ENCODE data around the gene HAAO. TPM values are rescaled to one million over a fixed set of nuclear protein-coding genes. Genes with fewer than 3 reads are reported as not detected.

Gene HAAO
- polyA plus RNA-seq, 3 donors = 42.6 to 53.6 (median 49.0) TPM

DNA sequence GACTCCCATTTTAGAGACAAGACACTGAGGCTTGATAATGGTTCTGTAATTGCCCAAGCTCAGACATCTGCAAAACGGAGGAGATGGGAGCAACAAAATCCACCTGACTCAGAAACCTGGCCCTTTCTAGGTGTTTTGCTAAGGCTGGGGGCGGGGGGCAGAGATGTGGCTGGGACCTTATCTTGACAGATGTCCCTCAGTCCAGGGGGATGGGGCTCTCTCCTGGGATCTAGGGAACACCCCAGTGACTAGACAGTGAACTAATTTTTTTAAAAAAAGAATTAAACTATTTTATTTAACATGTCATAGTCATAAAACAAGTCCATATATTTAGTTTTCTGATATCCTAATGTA is 32.0 kb upstream of the HAAO start:
- no peak for DNase-seq

DNA sequence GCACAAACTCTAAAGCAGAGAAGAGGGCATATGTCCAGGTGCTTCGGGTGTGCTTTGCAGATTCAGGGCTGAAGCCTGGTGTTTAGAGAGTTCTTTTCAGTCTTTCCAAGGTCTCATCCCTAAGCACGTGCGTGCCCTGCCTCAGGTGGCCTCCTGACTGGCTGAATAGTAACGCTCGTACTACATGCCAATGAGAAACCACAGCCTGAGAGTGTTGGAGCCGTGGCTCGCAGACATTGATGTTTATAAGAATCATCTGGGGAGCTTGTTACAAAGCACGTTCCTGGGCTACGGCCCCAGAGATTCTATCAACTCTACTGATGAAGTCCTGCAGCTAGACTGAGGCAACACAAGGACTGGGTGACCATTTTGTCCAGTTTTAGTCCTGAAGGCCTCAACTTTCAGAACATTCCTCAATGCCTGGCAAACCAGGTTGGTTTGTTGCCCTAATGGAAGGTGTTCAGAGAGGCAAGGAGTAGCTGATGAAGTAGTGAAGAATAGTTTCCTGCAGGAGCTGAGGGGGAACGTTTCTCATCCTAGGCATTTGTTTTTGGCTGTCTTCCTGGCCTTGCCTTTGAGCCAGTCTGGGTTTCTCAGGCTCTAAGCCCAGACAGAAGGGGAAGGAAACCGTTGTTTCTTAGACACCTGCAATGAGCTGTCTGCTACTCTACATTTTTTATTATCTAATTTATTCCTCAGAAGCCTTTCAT is 31.5 kb upstream of the HAAO start:
- DNase-seq = no peak

DNA sequence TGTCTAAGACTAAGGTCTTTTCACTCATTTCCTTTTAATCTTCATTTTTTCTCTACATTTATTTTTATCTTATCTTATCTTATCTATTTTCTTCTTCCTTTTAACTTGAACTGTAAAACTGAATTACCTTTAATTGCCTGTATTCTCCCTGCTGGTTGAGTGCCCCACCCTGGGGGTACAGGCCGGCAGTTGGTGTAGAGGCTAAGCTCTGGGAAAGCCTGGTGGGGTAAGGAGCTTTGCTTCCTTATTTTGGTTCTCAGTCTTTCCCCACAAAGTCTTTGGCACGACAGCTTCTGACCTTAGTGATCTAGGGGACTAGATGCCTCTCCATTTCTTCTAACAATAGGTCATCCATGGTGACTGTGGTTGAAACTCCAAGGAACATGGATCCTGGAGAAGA is 26.8 kb upstream of the HAAO start:
- no peak for DNase-seq

DNA sequence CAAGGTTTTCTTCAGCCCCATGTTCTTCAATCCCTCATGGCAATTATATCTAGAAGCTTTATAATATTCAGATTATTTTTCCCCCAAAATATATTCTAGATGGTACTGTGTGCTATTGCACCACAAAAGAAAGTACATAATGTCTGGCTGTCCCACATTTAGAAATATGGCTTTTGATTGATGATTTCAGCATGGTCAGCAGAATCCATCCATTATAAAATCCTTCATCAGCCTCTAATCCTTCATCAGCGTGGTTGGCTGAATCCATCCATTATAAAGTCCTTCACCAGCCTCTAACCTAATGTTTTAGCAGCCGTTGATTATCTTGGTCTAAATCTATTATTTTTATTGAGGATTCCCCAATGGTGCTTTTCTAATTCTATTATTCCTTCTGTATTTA is 23.3 kb upstream of the HAAO start:
- DNase-seq = no peak

DNA sequence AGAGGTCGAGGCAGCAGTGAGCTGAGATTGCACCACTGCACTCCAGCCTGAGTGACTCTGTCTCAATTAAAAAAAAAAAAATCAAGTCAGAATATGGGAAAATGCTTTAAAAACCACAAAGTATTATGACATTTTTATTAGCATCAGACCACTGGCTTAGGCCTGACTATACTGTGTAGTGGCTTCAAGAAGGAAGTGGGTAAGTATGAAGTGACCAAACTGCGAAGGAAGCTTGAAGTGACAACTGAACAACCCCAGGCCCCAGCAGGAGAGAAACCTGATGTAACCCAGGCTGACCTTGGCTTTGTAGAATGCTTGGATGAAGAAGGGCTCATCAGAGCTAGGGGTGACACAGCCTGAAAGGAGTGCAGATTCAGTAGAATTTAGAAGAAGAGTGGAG is 21.4 kb upstream of the HAAO start:
- DNase-seq = no peak

DNA sequence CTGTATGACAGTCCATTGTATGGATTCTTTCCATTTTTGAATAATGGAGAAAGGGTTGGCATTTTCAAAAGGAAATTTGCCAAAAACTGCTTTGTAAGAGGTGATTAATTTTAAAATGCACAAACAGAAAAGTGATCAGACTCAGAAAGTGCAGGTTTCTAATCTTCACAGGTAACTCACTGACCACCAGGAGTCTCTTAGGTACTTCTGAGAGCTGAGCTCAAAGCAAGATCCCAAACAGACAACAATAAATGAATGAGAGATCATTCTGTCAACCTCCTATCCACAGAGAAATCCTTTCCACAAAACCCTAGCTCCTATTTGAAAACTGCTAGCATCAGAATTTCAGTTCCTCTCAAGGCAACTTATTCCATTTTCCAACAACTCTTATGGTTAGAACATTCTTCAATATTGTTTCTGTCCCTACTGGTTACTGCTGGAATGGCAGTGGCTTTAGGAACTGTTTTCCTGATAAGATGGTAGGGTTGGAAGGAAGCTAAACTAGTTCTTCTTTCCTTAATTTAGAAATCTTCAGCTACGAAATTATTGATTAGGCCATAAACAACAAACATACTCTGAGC is 20.6 kb upstream of the HAAO start:
- no peak for DNase-seq

DNA sequence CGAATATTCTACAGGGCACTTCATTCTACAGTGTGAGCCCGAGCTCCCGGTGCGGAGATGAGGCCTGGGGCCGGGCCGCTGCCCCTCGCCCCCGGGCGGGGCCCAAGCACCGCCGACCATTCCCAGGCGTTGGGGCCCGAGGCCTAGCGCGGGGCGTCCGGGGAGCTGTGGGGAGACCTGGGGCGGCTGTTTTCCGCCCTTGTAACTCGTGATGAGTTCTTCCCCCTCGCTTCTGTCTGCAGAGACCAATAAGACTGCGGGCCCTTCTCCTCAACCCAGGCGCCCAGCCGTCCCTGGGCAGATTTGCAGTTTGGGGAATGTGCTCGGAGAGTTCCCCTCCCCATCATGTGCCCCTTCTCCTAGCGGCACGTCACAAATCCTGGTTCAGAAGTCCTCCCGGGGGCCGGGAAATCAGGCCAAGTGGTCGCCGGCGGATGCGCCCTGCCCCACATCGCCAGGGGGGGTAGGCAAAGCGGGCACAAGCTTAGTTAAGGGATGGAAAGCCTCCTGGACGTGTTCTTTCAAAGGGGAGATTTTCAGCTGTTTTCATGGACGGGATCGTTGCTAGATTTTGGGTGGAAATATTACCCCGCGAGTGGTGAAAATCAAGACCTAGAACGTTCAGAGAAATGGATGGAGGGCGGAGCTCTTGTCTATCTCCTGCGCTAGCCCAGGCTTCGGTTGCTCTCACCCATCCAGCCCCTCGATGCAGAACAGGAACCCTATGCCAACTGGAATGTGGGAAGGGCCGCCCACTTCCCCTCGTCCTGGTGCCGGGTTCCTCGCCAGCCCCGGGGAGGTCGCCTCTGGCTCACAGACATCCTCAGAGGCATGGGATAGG is 18.8 kb upstream of the HAAO start:
- no peak for DNase-seq

DNA sequence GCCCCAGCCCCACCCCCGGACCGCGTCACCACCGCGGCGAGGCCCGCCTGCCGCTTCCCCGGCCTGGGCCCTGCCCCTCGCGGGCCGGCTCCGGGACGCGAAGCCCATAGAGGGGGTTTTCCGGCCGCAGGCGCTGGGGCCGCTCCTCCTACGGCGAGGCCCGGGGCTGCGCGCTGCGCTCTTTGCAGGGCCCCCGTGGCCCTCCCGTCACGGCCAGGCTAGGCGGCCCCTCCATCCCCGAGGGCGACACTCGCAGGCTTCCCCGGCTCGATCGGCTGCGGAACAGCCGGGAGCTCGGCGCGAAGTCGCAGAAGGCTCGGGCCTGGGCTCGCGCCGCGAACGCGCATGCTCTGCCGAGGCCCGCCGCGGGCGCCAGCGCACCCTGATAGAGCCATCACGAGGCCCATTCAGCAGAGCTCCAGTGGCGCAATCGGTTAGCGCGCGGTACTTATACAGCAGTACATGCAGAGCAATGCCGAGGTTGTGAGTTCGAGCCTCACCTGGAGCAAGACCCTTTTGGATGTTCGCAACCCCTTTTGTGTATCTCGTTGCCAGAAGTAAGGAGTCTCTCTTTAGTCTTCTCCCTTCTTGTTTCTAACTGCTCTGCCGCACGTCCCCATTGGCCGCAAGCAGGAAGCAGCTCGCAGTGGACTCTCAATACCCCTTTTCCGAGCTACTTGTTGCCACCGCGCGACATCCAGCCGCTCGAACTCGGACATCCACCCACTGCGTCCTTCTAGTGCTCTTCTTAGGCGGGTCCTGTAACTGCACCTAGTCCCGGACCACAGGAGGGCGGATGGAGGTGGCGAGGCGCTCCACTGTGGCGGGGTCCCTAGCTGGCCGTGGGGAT is 18.0 kb upstream of the HAAO start:
- peak; percentile 91 for DNase-seq

DNA sequence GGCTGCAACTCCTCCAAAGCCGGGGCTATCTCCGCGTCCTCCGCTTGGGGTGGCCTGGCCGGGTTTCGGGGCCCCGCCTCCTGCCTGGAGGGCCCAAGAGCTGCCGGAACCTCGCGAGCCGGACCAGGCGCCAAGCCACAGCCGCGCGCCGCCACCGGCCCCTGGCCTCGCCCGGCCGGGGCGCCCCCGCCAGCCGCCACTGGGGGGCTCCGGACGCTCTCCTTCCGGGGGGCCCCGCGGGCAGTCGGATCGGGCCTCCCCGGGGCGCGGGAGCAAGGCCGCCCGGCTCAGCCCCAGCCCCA is 17.4 kb upstream of the HAAO start:
- DNase-seq = peak; percentile 82

DNA sequence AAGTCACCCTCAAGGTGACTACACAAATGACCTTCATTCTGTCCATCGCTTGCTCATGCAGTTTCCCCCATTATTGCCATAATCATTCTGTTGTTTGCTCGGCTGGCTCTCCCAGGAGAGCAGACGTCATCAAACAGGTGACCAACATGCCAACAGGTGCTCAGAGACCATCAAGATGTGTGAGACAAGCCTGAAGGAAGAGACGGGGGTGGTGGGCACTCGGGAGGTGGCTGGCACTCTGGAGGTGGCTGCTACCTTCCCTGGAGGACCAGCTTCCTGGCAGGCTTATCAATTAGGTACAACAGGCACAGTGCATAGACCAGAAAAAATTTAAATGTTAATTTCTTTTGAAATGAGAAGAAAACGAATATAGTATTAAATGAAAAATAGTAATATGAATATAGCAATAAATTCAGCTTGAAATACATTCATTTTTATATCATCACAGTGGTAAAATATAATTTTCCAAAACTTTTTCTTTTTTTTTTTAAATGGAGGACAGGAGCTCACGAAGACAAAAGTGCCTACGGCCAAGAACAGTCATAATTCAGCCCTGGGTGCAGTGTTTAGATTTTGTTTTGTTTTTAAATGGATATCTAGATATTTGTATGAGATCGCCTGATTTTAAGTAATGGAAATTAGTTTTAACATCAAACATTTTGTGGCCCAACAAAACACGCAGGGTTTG is 16.9 kb upstream of the HAAO start:
- DNase-seq = no peak

DNA sequence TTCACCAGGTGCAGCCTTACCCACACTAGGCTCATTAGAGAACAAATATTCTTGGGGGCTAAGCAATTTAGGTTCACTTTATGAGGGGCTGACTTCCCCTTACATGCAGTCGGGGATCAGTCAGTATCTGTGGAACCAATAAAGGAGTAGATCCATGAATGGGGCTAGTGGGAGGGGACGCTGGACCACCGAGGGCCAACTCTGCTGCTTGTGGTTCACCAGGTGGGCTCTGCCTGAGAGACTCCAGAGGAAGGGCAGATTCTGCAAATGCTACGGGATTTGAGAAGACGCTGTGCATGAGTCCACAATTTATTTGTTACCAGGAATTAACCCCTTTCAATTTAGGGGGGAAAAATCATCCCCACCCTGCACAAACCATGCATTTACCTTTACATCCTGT is 15.9 kb upstream of the HAAO start:
- no peak for DNase-seq

DNA sequence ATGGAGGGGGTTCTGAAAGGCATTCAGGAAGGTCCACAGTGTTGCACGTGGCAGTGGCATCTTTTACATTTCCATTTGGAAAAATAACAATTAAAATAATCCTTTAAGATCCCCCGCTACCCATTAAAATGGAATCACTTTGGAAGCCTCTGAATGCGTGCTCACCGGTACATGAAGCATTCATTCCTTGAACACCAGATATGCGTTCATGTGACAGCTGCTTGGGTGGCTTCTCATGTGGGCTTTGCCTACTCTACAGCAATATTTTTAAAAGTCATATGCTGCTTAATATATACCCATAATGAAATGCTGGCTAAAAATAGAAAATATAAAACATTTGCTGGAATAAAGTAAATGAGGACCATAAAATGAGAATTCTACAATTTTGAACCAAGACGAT is 14.4 kb upstream of the HAAO start:
- DNase-seq = no peak

DNA sequence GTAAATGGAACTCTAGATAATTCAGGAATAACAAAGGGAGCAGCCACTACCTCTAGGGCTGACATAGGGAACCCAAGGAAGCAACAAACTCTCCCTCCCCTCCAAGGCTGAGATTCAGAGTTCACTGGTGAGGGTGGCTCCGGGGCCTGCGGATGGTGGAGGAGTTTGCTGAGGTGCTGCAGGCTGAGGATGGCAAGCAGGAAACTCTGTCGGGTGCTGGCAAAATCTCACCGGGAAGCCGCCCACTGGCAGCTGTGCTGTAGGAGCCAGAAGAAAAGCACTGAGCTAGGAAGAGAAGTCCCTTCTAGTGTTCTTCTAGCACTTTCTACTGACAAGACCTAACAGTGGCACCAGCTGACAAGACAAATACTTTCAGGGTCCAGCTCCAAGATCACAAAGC is 12.5 kb upstream of the HAAO start:
- DNase-seq = no peak

DNA sequence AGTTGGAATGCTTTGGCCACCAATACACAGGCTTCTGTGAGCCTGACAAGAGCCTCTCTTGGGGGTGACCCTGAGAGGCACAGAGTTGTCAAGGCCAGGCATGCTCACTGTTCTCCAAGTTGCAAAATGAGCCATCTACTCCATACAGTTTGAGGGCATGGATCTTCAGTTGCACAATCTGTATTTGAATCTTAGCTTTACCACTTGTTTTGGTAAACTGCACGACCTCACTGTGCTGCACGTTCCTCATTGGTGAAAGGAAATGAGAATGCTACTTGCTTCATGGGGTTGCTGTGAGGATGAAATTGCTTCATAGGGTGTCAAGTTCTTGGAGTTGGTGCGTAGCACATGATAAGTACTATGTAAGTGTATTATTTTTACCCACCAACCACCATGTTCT is 12.0 kb upstream of the HAAO start:
- no peak for DNase-seq

DNA sequence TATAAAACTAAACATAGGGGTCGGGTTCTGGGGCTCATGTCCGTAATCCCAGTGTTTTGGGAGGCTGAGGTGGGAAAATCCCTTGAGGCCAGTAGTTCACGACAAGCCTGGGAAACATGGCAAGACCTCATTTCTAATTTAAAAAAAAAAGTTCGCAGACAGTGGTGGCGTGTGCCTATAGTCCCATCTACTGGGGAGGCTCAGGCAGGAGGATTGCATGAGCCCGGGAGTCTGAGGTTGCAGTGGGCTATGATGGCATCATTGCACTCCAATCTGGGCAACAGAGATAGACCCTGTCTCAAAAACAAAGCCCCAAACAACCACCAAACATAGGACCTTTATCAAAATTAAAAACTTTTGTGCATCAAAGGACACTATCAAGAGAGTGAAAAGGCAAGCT is 9.8 kb upstream of the HAAO start:
- no peak for DNase-seq

DNA sequence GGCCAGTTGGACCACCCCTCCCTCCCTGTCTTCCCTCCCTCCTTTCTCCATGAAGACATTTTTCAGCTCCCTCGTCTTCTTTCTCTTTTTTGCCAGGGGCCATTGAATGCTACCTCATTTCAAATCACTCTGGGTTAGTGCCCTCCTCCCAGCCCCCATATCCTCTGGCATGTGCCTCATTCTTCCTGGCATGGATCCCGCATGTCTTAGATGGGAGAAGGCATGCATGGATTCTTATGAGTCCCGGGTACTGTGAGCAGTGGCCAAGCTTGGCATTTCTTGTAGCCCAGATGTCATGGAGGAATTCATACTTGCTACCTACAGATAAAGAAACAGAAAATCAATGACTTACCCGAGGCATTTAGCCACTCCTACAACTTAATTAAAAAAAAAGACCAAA is 9.0 kb upstream of the HAAO start:
- no peak for DNase-seq

DNA sequence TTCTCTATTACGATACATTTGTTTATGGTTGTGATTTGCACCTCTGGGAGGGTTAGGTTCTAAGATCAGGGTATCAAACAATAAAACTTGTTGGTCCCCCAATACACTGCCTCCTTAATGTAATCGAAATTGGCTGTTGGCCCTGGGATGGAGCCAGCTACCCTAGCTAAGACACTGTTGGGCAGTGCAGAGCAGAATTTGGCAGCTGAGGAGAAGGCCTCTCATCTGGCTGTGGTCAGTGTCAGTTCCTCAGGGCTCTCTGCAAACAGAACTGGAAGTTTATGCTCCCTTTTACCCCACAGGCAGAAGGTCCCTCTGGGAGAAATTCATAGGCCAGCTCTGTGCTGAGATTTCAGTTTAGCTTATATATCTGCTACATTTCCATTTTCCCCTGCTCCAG is 8.6 kb upstream of the HAAO start:
- no peak for DNase-seq

DNA sequence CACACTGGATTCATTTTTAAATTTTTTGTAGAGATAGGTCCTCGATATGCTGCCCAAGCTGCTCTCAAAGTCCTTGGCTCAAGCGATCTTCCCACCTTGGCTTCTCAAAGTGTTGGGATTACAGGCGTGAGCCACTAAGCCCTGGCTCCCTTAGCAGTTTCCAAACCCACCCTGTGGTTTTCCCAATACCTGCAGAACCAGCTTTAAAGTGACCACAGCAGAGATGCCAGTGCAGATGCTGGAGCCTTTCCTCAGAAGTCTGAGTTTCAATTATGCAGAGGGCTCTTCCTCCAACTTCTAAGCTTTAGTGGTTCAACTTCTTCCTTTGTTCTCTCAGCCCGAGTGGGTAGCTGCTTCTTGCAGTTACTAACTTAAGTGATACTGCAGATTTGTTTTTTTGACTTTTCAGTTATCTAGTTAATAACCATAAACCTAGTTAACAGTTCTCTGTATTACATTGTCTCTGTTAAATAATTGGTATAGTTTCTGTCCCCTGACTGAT is 8.1 kb upstream of the HAAO start:
- no peak for DNase-seq

DNA sequence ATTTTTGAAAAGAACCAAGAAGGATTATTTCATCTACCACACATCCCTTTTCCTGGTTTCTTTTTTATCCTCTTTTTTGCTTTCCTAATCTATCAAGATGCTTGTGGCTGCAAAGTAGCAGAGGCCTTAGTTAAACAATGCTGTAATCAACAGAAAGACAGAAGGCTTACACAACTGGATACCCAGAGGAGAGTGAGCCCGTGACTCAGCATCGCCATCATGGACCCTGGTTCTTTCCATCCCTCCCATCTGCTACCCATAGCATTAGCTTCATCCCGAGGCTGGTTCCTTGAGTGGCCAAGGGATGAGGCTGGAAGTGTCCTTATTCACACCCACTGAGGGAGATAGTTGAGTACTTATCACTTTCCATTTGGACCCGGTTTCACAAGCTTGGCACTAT is 7.5 kb upstream of the HAAO start:
- DNase-seq = no peak

DNA sequence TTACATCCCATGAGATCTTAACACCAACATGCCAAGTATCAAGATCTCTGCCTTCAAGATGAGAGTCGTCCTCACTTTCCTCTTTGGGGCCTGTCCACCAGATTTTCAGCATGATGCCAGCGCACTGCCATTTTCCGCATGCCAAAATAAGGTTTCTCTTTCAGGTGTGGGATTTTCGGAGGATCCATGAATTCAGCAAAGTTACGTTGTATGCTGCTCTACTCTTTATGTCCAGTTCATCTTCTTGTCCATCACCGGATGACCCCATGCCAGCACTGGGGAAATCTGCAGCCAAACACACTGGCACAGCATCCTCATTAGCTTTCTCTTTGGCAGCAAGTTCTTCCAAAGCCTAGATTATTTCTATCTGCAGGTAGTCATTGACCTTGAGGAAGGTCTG is 4.9 kb upstream of the HAAO start:
- DNase-seq = no peak

DNA sequence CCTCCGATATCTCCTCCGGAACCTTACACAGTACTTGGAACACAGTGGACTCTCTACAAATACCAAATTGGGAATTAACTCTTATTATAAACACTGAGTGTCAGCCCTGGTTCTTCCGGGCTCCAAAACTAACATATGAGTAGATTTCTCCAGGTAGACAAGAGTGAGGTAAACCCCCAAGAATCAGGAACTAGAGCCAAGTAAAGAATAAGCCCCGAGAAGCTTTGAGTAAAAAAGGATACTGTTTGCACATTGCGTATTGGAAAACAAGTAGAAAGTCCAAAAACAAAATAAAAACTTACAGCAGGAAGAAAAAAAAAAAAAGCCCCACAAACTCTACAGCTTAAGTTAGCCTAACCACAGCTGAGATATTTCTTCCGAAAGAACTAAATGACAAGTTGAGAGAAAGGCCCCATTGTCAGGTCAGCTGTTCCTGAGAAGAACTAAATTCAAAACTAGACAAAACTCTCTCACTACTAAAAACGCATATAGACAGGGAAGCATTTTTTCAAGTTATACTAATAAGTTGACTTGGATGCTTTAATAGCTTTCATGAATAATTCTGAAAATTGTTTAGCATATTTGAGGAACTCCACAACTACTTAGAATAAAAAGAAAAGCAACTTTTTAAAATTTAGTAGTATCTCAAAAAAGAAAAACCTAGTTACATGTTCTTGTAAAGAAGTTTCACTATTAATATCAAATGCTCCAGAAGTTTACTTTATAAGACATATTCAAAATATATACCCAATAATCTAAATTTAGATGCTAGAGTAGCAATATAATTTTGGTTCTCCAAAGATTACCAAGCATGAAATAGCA is 4.3 kb upstream of the HAAO start:
- DNase-seq = peak; percentile 56

All from renal pelvis (tissue), 4 donors.